Ishikawa (cell line): ENCODE data around the gene TPK1.

Experiments used
- CEBPB ChIP-seq: IDR thresholded peaks from 2 replicates; pipeline ENCODE4 v1.6.1; 2012
- CREB1 ChIP-seq: IDR thresholded peaks from 2 replicates; pipeline ENCODE4 v1.6.1; 2012; ENCODE audit warnings: low read depth
- EGR1 ChIP-seq: IDR thresholded peaks from 2 replicates; pipeline ENCODE4 v1.6.1; 2012
- EP300 ChIP-seq: IDR thresholded peaks from 2 replicates; pipeline ENCODE4 v1.6.1; 2012; ENCODE audit warnings: borderline replicate concordance
- FOXM1 ChIP-seq: IDR thresholded peaks from 2 replicates; pipeline ENCODE4 v1.6.1; 2012; ENCODE audit warnings: low read depth, borderline replicate concordance
- NFIC ChIP-seq: IDR thresholded peaks from 2 replicates; pipeline ENCODE4 v1.6.1; 2012
- RAD21 ChIP-seq: IDR thresholded peaks from 2 replicates; pipeline ENCODE4 v1.6.1; 2012; ENCODE audit warnings: low read depth
- REST ChIP-seq: IDR thresholded peaks from 2 replicates; pipeline ENCODE4 v1.6.1; 2012; ENCODE audit warnings: low read depth, mild to moderate bottlenecking
- TAF1 ChIP-seq: IDR thresholded peaks from 2 replicates; pipeline ENCODE4 v1.6.1; 2012; ENCODE audit warnings: low read depth, mild to moderate bottlenecking
- TCF12 ChIP-seq: IDR thresholded peaks from 2 replicates; pipeline ENCODE4 v1.6.1; 2012; ENCODE audit warnings: low read depth
- TEAD4 ChIP-seq: IDR thresholded peaks from 2 replicates; pipeline ENCODE4 v1.6.1; 2012
- USF1 ChIP-seq: IDR thresholded peaks from 2 replicates; pipeline ENCODE4 v1.6.1; 2012
- YY1 ChIP-seq: IDR thresholded peaks from 2 replicates; pipeline ENCODE4 v1.6.1; 2012; ENCODE audit warnings: low read depth
- ZBTB7A ChIP-seq: IDR thresholded peaks from 2 replicates; pipeline ENCODE4 v1.6.1; 2012; ENCODE audit warnings: low read depth
- TF ChIP-seq, protein P1 (sequence below): IDR thresholded peaks from 2 replicates; pipeline ENCODE4 v1.6.1; 2012

TPK1 gene

DNA sequence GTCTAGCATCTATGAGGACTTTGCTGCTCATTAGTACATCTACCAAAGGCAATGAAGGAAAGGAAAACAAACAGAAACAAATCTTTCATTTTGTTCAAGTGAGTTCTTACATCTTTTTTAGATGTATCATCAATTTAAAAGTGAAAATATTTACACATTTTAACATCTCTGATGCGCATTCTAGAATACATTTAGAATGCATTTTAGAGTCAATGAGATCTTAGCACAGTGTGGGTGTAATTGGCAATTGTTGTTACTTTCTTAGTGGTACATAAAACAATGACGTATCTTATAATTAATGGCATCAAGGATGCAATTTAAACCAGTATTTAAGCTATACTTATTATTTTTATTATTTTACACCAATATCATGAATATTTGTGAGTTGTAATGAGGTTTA lies 51.4 kb downstream of the TPK1 start:
- TF ChIP-seq TCF12, result no peak
- no peak for TF ChIP-seq EP300
- no peak for TF ChIP-seq CEBPB
- no peak for TF ChIP-seq TAF1

DNA sequence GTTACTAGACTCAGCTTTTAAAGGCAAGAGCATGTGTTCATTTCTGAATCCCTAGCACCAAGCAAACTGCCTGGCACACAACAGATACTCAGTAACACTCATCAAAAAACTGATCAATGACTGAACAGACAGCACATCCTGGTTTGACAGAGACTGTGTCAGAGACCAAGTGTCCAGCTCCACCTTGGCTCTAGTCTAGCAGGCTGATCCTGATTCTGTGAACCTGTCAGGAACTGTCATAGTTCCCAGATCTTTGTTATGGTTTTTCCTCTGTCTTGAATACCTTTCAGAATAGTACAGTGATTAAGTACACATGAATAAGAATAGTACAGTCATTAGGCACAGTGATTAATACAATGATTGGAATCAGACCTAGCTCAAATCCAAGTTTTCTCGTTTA lies 53.0 kb downstream of the TPK1 start:
- TF ChIP-seq NFIC, result no peak
- TF ChIP-seq RAD21, result no peak
- no peak for TF ChIP-seq REST
- no peak for TF ChIP-seq ZBTB7A
- TF ChIP-seq CREB1, result no peak
- no peak for TF ChIP-seq TAF1

GRCh38 chr7:144780071-144780608 lies 55.7 kb downstream of the TPK1 start:
- no peak for TF ChIP-seq REST
- no peak for TF ChIP-seq NFIC
- TF ChIP-seq, protein P1, sequence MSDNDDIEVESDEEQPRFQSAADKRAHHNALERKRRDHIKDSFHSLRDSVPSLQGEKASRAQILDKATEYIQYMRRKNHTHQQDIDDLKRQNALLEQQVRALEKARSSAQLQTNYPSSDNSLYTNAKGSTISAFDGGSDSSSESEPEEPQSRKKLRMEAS, result no peak
- no peak for TF ChIP-seq YY1
- no peak for TF ChIP-seq EP300
- TF ChIP-seq FOXM1, result no peak
- no peak for TF ChIP-seq CREB1
- no peak for TF ChIP-seq USF1
- TF ChIP-seq EGR1, result no peak
- no peak for TF ChIP-seq TEAD4
- no peak for TF ChIP-seq CEBPB

DNA sequence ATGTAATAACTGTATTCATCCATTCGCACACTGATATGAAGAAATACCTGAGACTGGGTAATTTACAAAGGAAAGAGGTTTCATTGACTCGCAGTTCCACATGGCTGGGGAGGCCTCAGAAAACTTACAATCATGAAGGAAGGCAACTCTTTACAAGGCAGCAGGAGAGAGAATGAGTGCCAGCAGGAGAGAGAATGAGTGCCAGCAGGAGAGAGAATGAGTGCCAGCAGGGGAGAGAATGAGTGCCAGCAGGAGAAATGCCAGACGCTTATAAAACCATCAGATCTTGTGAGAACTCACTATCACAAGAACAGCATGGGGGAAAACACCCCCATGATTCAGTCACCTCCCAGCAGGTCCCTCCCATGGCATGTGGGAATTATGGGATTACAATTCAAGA lies 58.0 kb downstream of the TPK1 start:
- peak; percentile 65 for TF ChIP-seq FOXM1
- TF ChIP-seq USF1, result peak; percentile 53
- peak; percentile 93 for TF ChIP-seq EP300
- peak; percentile 71 for TF ChIP-seq TEAD4
- peak; percentile 93 for TF ChIP-seq TCF12
- TF ChIP-seq CEBPB, result peak; percentile 46
- peak; percentile 99 for TF ChIP-seq NFIC
- TF ChIP-seq, protein P1, result peak; percentile 38; the same call in 1 of the 2 replicates

DNA sequence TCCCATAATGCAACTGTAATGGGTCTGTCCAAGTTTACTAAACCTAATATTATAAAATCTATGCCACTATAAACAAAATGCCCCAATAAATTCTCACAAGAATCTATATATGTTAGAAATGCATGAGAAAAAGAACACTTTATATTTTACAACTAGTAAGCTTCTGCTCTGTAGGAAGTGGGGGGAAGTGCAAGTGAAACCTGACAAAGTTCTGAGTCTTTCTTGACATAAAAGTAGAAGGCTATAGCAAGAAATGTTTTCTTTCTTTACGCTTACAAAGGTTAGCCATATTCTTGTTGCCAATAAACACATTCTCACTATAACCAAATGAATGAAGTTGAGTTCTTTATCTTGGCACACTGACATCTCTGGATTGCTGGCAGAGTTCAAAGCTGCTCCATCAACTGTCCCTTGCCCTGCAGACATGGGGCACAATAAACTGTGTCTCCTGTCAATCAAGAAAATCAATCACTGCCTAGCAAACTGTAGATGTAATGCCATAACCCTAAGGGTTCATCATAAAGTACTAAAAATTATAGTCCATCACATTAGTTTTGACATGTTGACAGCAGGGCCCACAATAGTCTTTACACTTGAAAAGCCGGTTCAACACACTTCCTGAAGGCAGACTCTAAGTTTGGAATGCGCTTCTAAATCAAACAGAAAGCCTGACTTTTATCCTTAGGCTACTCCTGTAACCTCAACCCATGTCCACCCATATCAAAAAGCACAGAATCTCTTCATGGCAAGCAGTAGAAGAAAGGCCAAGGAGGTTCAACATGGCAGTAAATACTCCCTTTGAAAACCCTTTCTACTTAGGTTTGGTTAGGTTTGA lies 58.6 kb downstream of the TPK1 start:
- TF ChIP-seq EP300 (no peak), REST (no peak), ZBTB7A (no peak), TAF1 (no peak), TEAD4 (no peak), USF1 (no peak), NFIC (no peak; the same call in 1 of the 2 replicates), TCF12 (no peak), EGR1 (no peak), CEBPB (no peak), YY1 (no peak), FOXM1 (no peak), CREB1 (no peak), RAD21 (no peak)
- TF ChIP-seq, protein P1, result no peak
